Cardiac fibroblast (primary cell): ENCODE results near the gene TMEM239.
A peak's percentile ranks its signal among the peaks of the same experiment; 100 is the strongest.
"Not testable (repeated sequence)": the region's sequence is repeated elsewhere in the genome, so short reads cannot be mapped to it uniquely, and the experiment has no call there.

Source experiments
- DNase-seq, 2 donors: peaks; one replicate each; pipeline versions ENCODE4 v3.0.0 to v3.0.0-alpha.2; 2010; ENCODE audit warnings: low read depth in 2 of 2
- H3K4me3 ChIP-seq, 2 donors: replicated peaks in 1 of 2; 1 replicate in 1 of 2; 2 replicates in 1 of 2; pipeline ENCODE4 v1.5.1; 2011; ENCODE audit warnings: low read depth in 2 of 2, low read length in 2 of 2, mild to moderate bottlenecking in 2 of 2, moderate library complexity in 1 of 2
- TF ChIP-seq, protein P1 (sequence below): IDR thresholded peaks from one replicate; pipeline ENCODE4 v1.5.1; 2011; ENCODE audit warnings: low read depth, mild to moderate bottlenecking, low read length, inconsistent platforms

TMEM239 gene

DNA sequence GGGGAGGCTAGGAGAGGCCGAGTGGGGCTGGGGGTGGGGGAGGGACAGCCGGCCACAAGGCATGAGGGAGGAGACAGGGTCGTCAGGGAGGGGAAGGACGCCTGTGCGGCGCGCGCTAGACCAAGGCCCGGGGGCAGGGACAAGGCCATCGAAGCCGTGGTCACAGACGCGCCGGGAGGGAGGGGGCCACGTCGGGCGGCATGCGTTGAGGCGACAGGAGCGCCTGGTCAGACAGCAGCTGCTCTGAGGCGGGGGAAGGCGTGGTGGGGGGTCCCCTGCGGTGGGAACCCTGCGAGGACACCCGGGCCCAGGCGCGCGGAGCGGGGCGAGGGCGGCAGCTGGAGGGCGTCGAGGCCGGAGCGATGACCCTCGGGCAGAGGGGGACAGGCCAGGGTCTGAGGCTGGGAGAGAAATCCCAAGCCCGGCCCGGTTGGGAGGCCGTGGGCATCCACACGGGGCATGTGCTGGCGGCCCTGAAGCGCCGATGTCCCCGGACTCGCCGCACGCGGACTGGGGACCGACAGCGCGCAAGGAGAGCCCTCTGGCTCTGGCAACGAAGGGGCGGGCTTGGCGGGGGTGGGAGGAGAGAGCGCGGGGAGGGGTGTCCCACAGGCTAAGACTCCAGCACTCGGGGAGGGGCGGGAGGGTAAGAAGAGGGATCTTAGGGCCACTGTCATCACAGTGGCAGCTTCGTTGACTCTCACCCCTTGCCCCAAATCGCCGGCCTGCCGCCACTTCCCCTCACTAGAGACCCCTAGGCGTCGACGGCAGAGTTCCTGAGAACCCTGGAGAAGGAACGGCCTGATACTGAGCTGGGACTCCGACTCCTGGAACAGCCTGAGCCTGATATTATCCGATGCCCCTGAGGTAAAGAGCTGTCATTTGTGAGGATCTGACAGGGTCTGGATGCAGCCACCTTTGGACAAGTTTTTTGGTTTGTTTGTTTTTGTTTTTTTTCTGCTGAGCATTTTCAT is 5.0 kb downstream of the TMEM239 start:
- no peak for DNase-seq
- peak overlapping the region in 1 of 2 donors; percentile 8 for H3K4me3 ChIP-seq

GRCh38 chr20:2822073-2822472 is 5.9 kb downstream of the TMEM239 start:
- H3K4me3 ChIP-seq = no peak overlapping the region
- TF ChIP-seq, protein P1, sequence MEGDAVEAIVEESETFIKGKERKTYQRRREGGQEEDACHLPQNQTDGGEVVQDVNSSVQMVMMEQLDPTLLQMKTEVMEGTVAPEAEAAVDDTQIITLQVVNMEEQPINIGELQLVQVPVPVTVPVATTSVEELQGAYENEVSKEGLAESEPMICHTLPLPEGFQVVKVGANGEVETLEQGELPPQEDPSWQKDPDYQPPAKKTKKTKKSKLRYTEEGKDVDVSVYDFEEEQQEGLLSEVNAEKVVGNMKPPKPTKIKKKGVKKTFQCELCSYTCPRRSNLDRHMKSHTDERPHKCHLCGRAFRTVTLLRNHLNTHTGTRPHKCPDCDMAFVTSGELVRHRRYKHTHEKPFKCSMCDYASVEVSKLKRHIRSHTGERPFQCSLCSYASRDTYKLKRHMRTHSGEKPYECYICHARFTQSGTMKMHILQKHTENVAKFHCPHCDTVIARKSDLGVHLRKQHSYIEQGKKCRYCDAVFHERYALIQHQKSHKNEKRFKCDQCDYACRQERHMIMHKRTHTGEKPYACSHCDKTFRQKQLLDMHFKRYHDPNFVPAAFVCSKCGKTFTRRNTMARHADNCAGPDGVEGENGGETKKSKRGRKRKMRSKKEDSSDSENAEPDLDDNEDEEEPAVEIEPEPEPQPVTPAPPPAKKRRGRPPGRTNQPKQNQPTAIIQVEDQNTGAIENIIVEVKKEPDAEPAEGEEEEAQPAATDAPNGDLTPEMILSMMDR = no peak
- no peak for DNase-seq

More for the DNA sequence above, 5.0 kb downstream of the TMEM239 start:
- TF ChIP-seq, protein P1 = no peak

DNA sequence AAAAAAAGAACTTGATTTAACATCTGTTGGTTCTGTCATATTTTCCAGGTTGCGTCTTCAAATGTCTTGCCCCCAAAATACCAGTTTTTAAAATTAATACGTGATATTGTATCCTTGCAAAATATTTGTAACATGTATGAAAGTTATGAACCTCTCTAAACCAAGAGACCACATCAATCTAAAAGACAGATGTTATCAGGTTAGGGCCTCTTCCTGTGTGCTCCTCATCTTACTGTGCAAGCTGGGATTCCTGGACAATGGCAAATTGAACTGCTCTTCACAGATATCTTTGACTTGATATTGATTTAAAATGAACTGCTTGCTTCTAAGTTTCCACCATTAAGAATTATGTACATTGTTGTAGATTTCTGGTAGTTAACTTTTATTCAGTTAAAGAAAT is 9.6 kb downstream of the TMEM239 start:
- TF ChIP-seq, protein P1 = no peak
- H3K4me3 ChIP-seq = no peak overlapping the region
- no peak for DNase-seq

- DNase-seq = no peak
- H3K4me3 ChIP-seq = no peak overlapping the region
- TF ChIP-seq, protein P1 = no peak
Observed at GRCh38 chr20:2826655-2827054, 10.5 kb downstream of the TMEM239 start.

DNA sequence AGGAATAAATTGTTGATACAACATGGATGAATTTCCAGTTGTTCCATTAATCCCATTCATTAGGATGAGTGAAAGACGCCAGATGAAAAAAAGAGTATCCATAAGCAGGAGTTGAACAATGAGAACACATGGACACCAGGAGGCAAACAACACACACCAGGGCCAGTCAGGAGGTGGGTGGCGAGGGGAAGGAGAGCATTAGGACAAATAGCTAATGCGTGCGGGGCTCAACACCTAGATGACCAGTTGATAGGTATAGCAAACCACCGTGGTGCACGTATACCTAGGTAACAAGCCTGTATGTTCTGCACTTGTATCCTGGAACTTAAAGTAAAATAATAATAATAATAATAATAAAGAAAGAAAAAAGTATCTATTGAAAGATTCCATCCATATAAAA is 13.2 kb downstream of the TMEM239 start:
- TF ChIP-seq, protein P1 = no peak
- DNase-seq = no peak
- no peak overlapping the region for H3K4me3 ChIP-seq

- DNase-seq, H3K4me3 ChIP-seq: not testable (repeated sequence)
Observed at GRCh38 chr20:2831206-2831605, 15.0 kb downstream of the TMEM239 start.

- no peak overlapping the region for H3K4me3 ChIP-seq
- TF ChIP-seq, protein P1 = no peak
- no peak for DNase-seq
Observed at GRCh38 chr20:2833761-2834160, 17.6 kb downstream of the TMEM239 start.
